Mesendoderm (in vitro differentiated cells): ENCODE measurements around the gene TOMM34.

Experiments used
- DNase-seq: peaks from one replicate; pipeline ENCODE4 v3.0.0; 2013
- H2AK5ac ChIP-seq: 2 replicates; pipeline ENCODE4 v1.6.1; 2013; ENCODE audit warnings: low read length, inconsistent platforms
- H2BK120ac ChIP-seq: 2 replicates; pipeline ENCODE4 v1.6.1; 2013; ENCODE audit warnings: low read depth, mild to moderate bottlenecking, low read length, moderate library complexity, mixed read lengths
- H2BK15ac ChIP-seq: replicated peaks from 2 replicates; pipeline ENCODE4 v1.6.1; 2013; ENCODE audit warnings: low read depth, mild to moderate bottlenecking, moderate library complexity
- H2BK5ac ChIP-seq: 2 replicates; pipeline ENCODE4 v1.6.1; 2013; ENCODE audit warnings: low read length, inconsistent platforms
- H3K18ac ChIP-seq: 2 replicates; pipeline ENCODE4 v1.6.1; 2013; ENCODE audit warnings: mild to moderate bottlenecking, low read length, mixed read lengths
- H3K23ac ChIP-seq: one replicate; pipeline ENCODE4 v1.6.1; 2013; ENCODE audit warnings: low read length
- H3K27ac ChIP-seq: 2 replicates; pipeline ENCODE4 v1.5.1; 2013; ENCODE audit warnings: low read depth, mild to moderate bottlenecking, inconsistent platforms, low read length, moderate library complexity
- H3K27me3 ChIP-seq: 2 replicates; pipeline ENCODE4 v1.6.1; 2013; ENCODE audit warnings: low read length, control low read depth, mild to moderate bottlenecking, inconsistent platforms; ENCODE audit not compliant: insufficient read depth, poor library complexity
- H3K36me3 ChIP-seq: 2 replicates; pipeline ENCODE4 v1.6.1; 2013; ENCODE audit warnings: low read length, inconsistent platforms; ENCODE audit not compliant: control insufficient read depth, insufficient read depth
- H3K4ac ChIP-seq: one replicate; pipeline ENCODE4 v1.6.1; 2013; ENCODE audit warnings: low read depth, mild to moderate bottlenecking, low read length, moderate library complexity
- H3K4me1 ChIP-seq: 2 replicates; pipeline ENCODE4 v1.6.1; 2013; ENCODE audit warnings: low read depth, low read length, inconsistent platforms; ENCODE audit not compliant: control insufficient read depth
- H3K4me2 ChIP-seq: 2 replicates; pipeline ENCODE4 v1.6.1; 2013; ENCODE audit warnings: low read length
- H3K4me3 ChIP-seq: 2 replicates; pipeline ENCODE4 v1.5.1; 2013; ENCODE audit warnings: mild to moderate bottlenecking, low read length
- H3K56ac ChIP-seq: one replicate; pipeline ENCODE4 v1.6.1; 2013; ENCODE audit warnings: low read length
- H3K79me1 ChIP-seq: 2 replicates; pipeline ENCODE4 v1.6.1; 2013; ENCODE audit warnings: low read length, inconsistent platforms
- H3K79me2 ChIP-seq: 2 replicates; pipeline ENCODE4 v1.6.1; 2013; ENCODE audit warnings: mild to moderate bottlenecking, low read length; ENCODE audit not compliant: control insufficient read depth, insufficient read depth
- H3K9ac ChIP-seq: 2 replicates; pipeline ENCODE4 v1.6.1; 2013; ENCODE audit warnings: low read length, inconsistent platforms
- H4K5ac ChIP-seq: one replicate; pipeline ENCODE4 v1.6.1; 2013; ENCODE audit warnings: low read length
- H4K8ac ChIP-seq: one replicate; pipeline ENCODE4 v1.6.1; 2013; ENCODE audit warnings: low read depth, mild to moderate bottlenecking, control low read depth, low read length, moderate library complexity
- WGBS: extraction: QIAGEN DNeasy Blood & Tissue Kit; methylation state at CpG from one replicate; pipeline ENCODE4 v1.1.7; 2013; ENCODE audit warnings: low lambda C conversion rate, missing lambda C conversion rate; ENCODE audit not compliant: insufficient coverage; ENCODE audit errors: extremely low coverage; 5-methylcytosine and 5-hydroxymethylcytosine counted together

TOMM34 gene

GRCh38 chr20:44955270-44955669 lies 4.9 kb downstream of the TOMM34 start:
- Histone ChIP-seq H3K79me2 (peaks cover 5% of the 10 kb centered on the region), H3K23ac (no peak overlapping the region)

GRCh38 chr20:44954211-44954610 lies 6.0 kb downstream of the TOMM34 start:
- Histone ChIP-seq H2BK15ac (no peak overlapping the region), H3K23ac (no peak overlapping the region), H3K4me1 (peaks cover 4% of the 10 kb centered on the region), H3K4ac (no peak overlapping the region), H3K27ac (no peak overlapping the region), H3K4me2 (no peak overlapping the region), H2BK5ac (no peak overlapping the region), H2BK120ac (no peak overlapping the region), H3K27me3 (no peaks in the 10 kb centered on the region), H3K18ac (no peak overlapping the region), H3K9ac (no peak overlapping the region), H3K79me1 (peaks cover 3% of the 10 kb centered on the region), H4K5ac (no peak overlapping the region), H4K8ac (no peak overlapping the region), H3K56ac (no peak overlapping the region), H3K4me3 (no peak overlapping the region), H3K79me2 (peaks cover 4% of the 10 kb centered on the region), H2AK5ac (no peak overlapping the region), H3K36me3 (peaks cover 8% of the 10 kb centered on the region)
- no CpG with 5 or more reads among the region's 5 CpGs for WGBS
- DNase-seq: no peak

More at GRCh38 chr20:44955270-44955669, 4.9 kb downstream of the TOMM34 start:
- Histone ChIP-seq H3K27ac (no peak overlapping the region), H2BK15ac (no peak overlapping the region), H3K9ac (no peak overlapping the region), H3K27me3 (no peaks in the 10 kb centered on the region), H3K4me1 (peaks cover 6% of the 10 kb centered on the region), H3K56ac (no peak overlapping the region), H3K4me3 (no peak overlapping the region), H2BK120ac (no peak overlapping the region), H3K4ac (no peak overlapping the region), H3K4me2 (no peak overlapping the region), H4K5ac (no peak overlapping the region), H2AK5ac (no peak overlapping the region), H3K18ac (no peak overlapping the region), H2BK5ac (no peak overlapping the region), H4K8ac (no peak overlapping the region), H3K79me1 (peaks cover 9% of the 10 kb centered on the region), H3K36me3 (peaks cover 8% of the 10 kb centered on the region)
- WGBS: no CpG with 5 or more reads among the region's 4 CpGs
- DNase-seq: no peak

GRCh38 chr20:44952731-44953130 lies 7.5 kb downstream of the TOMM34 start:
- Histone ChIP-seq H3K4ac (no peak overlapping the region), H3K36me3 (peaks cover 8% of the 10 kb centered on the region), H3K4me3 (no peak overlapping the region), H3K4me1 (no peaks in the 10 kb centered on the region), H3K79me2 (no peaks in the 10 kb centered on the region), H3K23ac (no peak overlapping the region), H4K8ac (no peak overlapping the region), H3K27me3 (no peaks in the 10 kb centered on the region), H3K27ac (no peak overlapping the region), H3K79me1 (no peaks in the 10 kb centered on the region), H3K56ac (no peak overlapping the region), H2AK5ac (no peak overlapping the region), H2BK120ac (no peak overlapping the region), H4K5ac (no peak overlapping the region), H3K9ac (no peak overlapping the region), H2BK5ac (no peak overlapping the region), H3K4me2 (no peak overlapping the region), H2BK15ac (no peak overlapping the region), H3K18ac (no peak overlapping the region)
- no peak for DNase-seq
- no CpG with 5 or more reads among the region's 1 CpG for WGBS

DNA sequence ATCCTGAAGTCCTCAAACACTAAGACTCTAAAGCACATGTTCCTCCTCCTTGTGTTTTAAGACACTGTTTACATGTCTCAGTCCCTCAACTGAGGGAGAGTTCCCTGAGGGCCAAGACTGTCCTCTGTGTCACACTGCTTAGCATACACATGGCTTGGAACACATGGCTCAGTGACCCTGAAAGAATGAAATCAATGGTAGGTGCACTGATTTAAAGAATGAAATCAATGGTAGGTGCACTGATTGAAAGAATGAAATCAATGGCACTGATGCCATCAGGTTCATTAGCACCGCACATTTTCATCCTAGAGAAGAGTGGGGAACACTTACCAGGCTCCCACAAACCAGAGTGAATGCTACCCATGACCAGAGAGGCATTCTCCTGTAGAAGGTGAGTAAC lies 9.8 kb downstream of the TOMM34 start:
- H3K9ac ChIP-seq: no peak overlapping the region
- DNase-seq: no peak
- H3K4me1 ChIP-seq: no peaks in the 10 kb centered on the region
- H3K4ac ChIP-seq: no peak overlapping the region
- H4K8ac ChIP-seq: no peak overlapping the region
- H3K56ac ChIP-seq: no peak overlapping the region
- no peak overlapping the region for H2BK5ac ChIP-seq
- H3K79me1 ChIP-seq: no peaks in the 10 kb centered on the region
- H2AK5ac ChIP-seq: no peak overlapping the region
- H3K4me3 ChIP-seq: no peak overlapping the region
- no peak overlapping the region for H4K5ac ChIP-seq
- no peaks in the 10 kb centered on the region for H3K79me2 ChIP-seq
- no peak overlapping the region for H3K18ac ChIP-seq
- no peak overlapping the region for H3K4me2 ChIP-seq
- peaks cover 8% of the 10 kb centered on the region for H3K36me3 ChIP-seq
- no peak overlapping the region for H3K27ac ChIP-seq
- WGBS: no CpG with 5 or more reads among the region's 1 CpG
- no peak overlapping the region for H3K23ac ChIP-seq
- H2BK120ac ChIP-seq: no peak overlapping the region
- no peak overlapping the region for H2BK15ac ChIP-seq
- H3K27me3 ChIP-seq: no peaks in the 10 kb centered on the region

- Histone ChIP-seq H2BK120ac (no peak overlapping the region), H3K9ac (no peak overlapping the region), H4K8ac (no peak overlapping the region), H3K56ac (no peak overlapping the region), H3K4me2 (no peak overlapping the region), H3K4me3 (no peak overlapping the region), H3K4ac (no peak overlapping the region), H2AK5ac (no peak overlapping the region), H2BK15ac (no peak overlapping the region), H3K23ac (no peak overlapping the region), H3K79me1 (no peaks in the 10 kb centered on the region), H3K79me2 (no peaks in the 10 kb centered on the region), H2BK5ac (no peak overlapping the region), H3K36me3 (peaks cover 8% of the 10 kb centered on the region), H3K27me3 (no peaks in the 10 kb centered on the region), H4K5ac (no peak overlapping the region), H3K18ac (no peak overlapping the region), H3K27ac (no peak overlapping the region), H3K4me1 (no peaks in the 10 kb centered on the region)
- no CpG with 5 or more reads among the region's 2 CpGs for WGBS
- DNase-seq: no peak
Measured at GRCh38 chr20:44948513-44948912, 11.7 kb downstream of the TOMM34 start.

GRCh38 chr20:44948107-44948506 lies 12.1 kb downstream of the TOMM34 start:
- no peak overlapping the region for H2AK5ac ChIP-seq
- DNase-seq: no peak
- peaks cover 9% of the 10 kb centered on the region for H3K36me3 ChIP-seq
- H3K9ac ChIP-seq: no peak overlapping the region
- H4K5ac ChIP-seq: no peak overlapping the region
- H3K4me2 ChIP-seq: no peak overlapping the region
- H2BK120ac ChIP-seq: no peak overlapping the region
- H2BK5ac ChIP-seq: no peak overlapping the region
- H3K4ac ChIP-seq: no peak overlapping the region
- no peak overlapping the region for H3K4me3 ChIP-seq
- H3K4me1 ChIP-seq: no peaks in the 10 kb centered on the region
- H3K56ac ChIP-seq: no peak overlapping the region
- H3K18ac ChIP-seq: no peak overlapping the region
- H2BK15ac ChIP-seq: no peak overlapping the region
- no CpG with 5 or more reads among the region's 5 CpGs for WGBS
- no peak overlapping the region for H4K8ac ChIP-seq
- H3K27ac ChIP-seq: no peak overlapping the region
- H3K79me2 ChIP-seq: no peaks in the 10 kb centered on the region
- no peak overlapping the region for H3K23ac ChIP-seq
- H3K79me1 ChIP-seq: no peaks in the 10 kb centered on the region
- H3K27me3 ChIP-seq: no peaks in the 10 kb centered on the region
